GM12892 (cell line): ENCODE data around the gene MED29.

ENCODE experiments used
- POLR2A ChIP-seq: IDR thresholded peaks from 2 replicates; pipeline ENCODE4 v1.6.1; 2011; ENCODE audit warnings: low read depth, low read length, control low read depth
- POLR2AphosphoS5 ChIP-seq: IDR thresholded peaks from 2 replicates; pipeline ENCODE4 v1.6.1; 2011; ENCODE audit warnings: low read depth, low read length, control low read depth

GRCh38 chr19:39397360-39398296, 6.5 kb downstream of the MED29 start:
- TF ChIP-seq POLR2AphosphoS5 (peak; percentile 67), POLR2A (peak; percentile 48; the same call in 1 of the 2 replicates)
